Neutrophil (primary cell): ENCODE results near the gene DNAJB8.

Experiments used
- H3K27ac ChIP-seq: fragments of 200-600 bp; sonication (generic); 2 replicates; pipeline ENCODE4 v1.5.1; 2016; ENCODE audit warnings: mild to moderate bottlenecking, moderate library complexity
- H3K27me3 ChIP-seq: fragments of 200-600 bp; sonication (generic); 2 replicates; pipeline ENCODE4 v1.6.0; 2016; ENCODE audit warnings: mild to moderate bottlenecking
- H3K36me3 ChIP-seq: fragments of 200-600 bp; sonication (generic); 2 replicates; pipeline ENCODE4 v1.5.1; 2017
- H3K4me1 ChIP-seq, 2 experiments: fragments of 200-600 bp in 1 of 2; sonication (generic) in 1 of 2; 1 replicate in 1 of 2; 2 replicates in 1 of 2; pipeline versions ENCODE4 v1.5.1 to v1.6.1; 2013 to 2016; ENCODE audit warnings: low read depth in 1 of 2, low read length in 1 of 2, mild to moderate bottlenecking in 1 of 2, moderate library complexity in 1 of 2; ENCODE audit not compliant: control insufficient read depth in 1 of 2, insufficient read depth in 1 of 2
- H3K4me3 ChIP-seq, 2 experiments: fragments of 200-600 bp in 1 of 2; sonication (generic) in 1 of 2; 1 replicate in 1 of 2; 2 replicates in 1 of 2; pipeline ENCODE4 v1.5.1; 2013 to 2016; ENCODE audit warnings: low read depth in 1 of 2, low read length in 1 of 2, mild to moderate bottlenecking in 1 of 2, moderate library complexity in 1 of 2
- H3K9me3 ChIP-seq: fragments of 200-600 bp; sonication (generic); 2 replicates; pipeline ENCODE4 v1.5.1; 2016
- TF ChIP-seq, protein P1 (sequence below): fragments of 200-600 bp; sonication (generic); IDR thresholded peaks from 2 replicates; pipeline ENCODE4 v1.5.1; 2016; ENCODE audit warnings: antibody characterized with exemption

Gene DNAJB8

GRCh38 chr3:128461731-128462130, 5.0 kb downstream of the DNAJB8 start:
- H3K36me3 ChIP-seq, result no peaks in the 10 kb centered on the region
- H3K4me3 ChIP-seq, result no peak overlapping the region
- H3K27me3 ChIP-seq, result peaks cover 35% of the 10 kb centered on the region

GRCh38 chr3:128459461-128459820, 7.2 kb downstream of the DNAJB8 start:
- H3K36me3 ChIP-seq, result no peaks in the 10 kb centered on the region
- TF ChIP-seq, protein P1, sequence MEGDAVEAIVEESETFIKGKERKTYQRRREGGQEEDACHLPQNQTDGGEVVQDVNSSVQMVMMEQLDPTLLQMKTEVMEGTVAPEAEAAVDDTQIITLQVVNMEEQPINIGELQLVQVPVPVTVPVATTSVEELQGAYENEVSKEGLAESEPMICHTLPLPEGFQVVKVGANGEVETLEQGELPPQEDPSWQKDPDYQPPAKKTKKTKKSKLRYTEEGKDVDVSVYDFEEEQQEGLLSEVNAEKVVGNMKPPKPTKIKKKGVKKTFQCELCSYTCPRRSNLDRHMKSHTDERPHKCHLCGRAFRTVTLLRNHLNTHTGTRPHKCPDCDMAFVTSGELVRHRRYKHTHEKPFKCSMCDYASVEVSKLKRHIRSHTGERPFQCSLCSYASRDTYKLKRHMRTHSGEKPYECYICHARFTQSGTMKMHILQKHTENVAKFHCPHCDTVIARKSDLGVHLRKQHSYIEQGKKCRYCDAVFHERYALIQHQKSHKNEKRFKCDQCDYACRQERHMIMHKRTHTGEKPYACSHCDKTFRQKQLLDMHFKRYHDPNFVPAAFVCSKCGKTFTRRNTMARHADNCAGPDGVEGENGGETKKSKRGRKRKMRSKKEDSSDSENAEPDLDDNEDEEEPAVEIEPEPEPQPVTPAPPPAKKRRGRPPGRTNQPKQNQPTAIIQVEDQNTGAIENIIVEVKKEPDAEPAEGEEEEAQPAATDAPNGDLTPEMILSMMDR, result no peak
- H3K4me1 ChIP-seq, result no peaks in the 10 kb centered on the region

More at GRCh38 chr3:128461731-128462130, 5.0 kb downstream of the DNAJB8 start:
- H3K4me1 ChIP-seq, result no peaks in the 10 kb centered on the region
- no peak overlapping the region for H3K27ac ChIP-seq
- no peaks in the 10 kb centered on the region for H3K9me3 ChIP-seq
- TF ChIP-seq, protein P1, result no peak

DNA sequence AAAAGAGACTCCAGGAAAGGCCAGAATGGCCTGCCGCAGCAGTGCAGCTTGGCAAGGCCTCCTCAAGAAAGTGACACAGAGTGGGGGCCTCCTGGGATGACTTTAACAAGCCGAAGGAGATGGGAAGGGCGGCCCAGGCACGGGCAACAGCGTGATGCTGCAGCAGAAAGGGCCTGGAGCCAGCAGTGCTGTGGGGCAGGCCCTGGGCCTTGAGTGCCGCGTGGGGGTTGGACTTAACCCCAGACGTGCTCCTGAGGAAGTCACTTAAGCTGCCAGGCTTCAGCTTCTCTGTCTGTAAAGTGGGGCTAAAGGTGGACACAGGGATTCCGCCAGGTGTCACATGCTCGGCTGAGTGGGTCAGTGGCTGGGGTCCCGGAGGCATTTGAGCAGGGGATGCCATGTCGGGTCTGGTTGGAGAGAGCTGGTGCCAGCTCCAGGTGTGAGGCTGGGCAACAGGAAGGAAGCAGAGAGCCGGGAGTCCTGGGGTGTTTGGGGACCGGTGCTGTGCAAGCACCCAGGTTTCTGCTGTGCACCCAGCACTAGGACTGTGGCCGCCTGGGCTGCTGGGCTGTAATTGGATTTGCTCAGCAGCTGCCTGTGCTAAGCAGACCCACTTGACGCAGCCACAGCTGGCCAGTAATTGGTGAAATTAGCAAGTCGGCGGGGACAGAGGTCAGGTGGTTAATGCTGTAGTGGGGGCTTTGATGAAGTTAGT, 7.8 kb downstream of the DNAJB8 start:
- Histone ChIP-seq H3K27ac (no peak overlapping the region), H3K9me3 (no peaks in the 10 kb centered on the region), H3K36me3 (no peaks in the 10 kb centered on the region), H3K4me3 (no peak overlapping the region), H3K4me1 (no peaks in the 10 kb centered on the region), H3K27me3 (peaks cover 48% of the 10 kb centered on the region)
- TF ChIP-seq, protein P1, result no peak

More at GRCh38 chr3:128459461-128459820, 7.2 kb downstream of the DNAJB8 start:
- peaks cover 46% of the 10 kb centered on the region for H3K27me3 ChIP-seq
- no peak overlapping the region for H3K27ac ChIP-seq
- H3K9me3 ChIP-seq, result no peaks in the 10 kb centered on the region
- H3K4me3 ChIP-seq, result no peak overlapping the region

DNA sequence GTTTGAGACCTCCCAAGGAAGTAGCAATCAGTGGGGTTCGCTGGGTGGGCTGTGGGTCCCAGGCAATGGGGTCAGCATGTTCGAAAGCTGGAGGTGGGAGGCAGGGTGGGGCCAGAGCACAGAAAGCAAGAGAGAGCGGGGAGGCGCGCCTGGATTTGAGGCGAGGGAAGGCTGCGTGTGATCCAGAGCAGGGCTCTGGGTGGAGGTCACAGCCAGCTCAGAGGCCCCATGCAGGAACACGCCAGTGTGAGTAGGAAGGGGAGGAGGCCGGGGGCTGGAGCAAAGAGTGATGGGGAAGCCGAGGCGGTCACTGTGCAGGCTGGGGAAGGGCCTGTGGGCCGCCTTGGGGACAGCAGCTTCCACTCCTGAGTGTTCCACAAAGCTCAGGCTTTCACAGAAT, 8.8 kb downstream of the DNAJB8 start:
- no peaks in the 10 kb centered on the region for H3K9me3 ChIP-seq
- peaks cover 57% of the 10 kb centered on the region for H3K27me3 ChIP-seq
- H3K36me3 ChIP-seq, result no peaks in the 10 kb centered on the region
- H3K27ac ChIP-seq, result no peak overlapping the region
- no peak overlapping the region for H3K4me3 ChIP-seq
- TF ChIP-seq, protein P1, result no peak
- H3K4me1 ChIP-seq, result no peaks in the 10 kb centered on the region

DNA sequence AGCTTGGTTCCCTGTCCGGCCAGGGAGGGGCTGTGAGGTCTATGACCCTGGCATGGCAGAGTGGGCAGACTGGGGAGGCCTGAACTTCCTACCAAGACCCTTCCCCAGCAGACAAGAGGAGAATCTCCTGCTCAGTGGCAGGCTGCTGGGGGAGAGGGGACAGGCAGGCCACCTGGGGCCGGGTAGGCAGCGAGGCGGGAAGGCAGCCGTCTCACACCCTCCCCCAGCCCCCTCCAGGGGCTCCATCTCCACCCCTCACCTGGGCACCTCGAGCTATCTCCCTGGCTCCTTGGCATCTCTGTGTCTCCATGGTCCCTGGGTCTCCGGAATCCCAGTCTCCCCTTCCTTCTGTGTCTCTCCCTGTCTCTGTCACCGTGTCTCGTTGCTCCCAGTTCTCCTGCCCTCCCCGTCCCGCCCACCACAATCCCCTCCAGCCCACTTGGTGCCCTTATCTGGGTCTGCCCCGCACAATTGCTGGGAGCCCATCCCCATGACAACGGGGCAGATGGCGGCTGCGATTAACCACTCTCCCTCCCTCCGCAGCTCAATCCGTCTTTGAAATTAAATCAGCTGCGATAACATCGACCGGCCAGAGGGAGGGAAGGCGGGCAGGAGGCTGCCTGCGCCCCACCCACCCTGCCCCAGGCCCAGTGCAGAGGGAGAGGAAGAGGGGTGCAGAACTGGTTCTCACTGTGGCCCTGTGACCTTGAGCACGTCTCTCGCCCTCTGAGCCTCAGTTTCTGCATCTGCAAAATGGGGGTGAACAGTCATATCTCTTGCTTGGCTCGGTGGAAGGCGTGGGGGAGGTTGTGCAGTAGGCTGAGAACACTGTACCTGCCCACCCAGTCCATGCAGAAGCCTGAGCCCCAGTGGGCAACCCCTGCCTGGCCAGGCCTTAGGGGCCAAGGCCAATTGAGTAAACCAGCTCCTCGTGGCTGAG, 9.6 kb downstream of the DNAJB8 start:
- H3K4me3 ChIP-seq, result no peak overlapping the region
- TF ChIP-seq, protein P1, result no peak
- no peaks in the 10 kb centered on the region for H3K36me3 ChIP-seq
- no peak overlapping the region for H3K27ac ChIP-seq
- no peaks in the 10 kb centered on the region for H3K9me3 ChIP-seq
- peaks cover 66% of the 10 kb centered on the region for H3K27me3 ChIP-seq
- no peaks in the 10 kb centered on the region for H3K4me1 ChIP-seq
